GM18858 (cell line): ENCODE data around the gene FAM13A.
"Not testable (repeated sequence)": the region's sequence is repeated elsewhere in the genome, so short reads cannot be mapped to it uniquely, and the experiment has no call there.

Experiments used
- ATAC-seq: cut with Tn5 transposase; IDR thresholded peaks from one replicate; pipeline ENCODE4 v1.9.1; 2021; ENCODE audit not compliant: unreplicated experiment

The FAM13A gene

DNA sequence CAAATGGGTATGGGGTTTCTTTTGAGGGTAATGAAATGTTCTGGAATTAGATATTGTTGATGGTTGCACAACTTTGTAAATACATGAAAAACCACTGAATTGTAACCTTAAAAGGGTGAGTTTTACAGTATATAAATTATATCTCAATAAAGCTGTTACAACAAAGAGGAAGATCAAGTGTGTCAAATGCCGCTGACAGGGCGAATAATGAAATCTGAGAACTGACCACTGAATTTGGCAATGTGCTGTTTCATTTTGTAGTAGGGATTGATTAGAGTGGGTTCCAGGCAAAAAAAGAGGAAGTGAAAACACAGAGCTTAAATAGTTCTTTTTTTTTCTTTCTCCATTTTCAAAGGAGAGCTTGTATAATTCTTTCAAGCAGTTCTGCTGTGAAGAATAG, 198.2 kb downstream of the FAM13A start:
- ATAC-seq = peak; percentile 96

GRCh38 chr4:88857588-88857987, 199.4 kb downstream of the FAM13A start:
- no peak for ATAC-seq

- no peak for ATAC-seq
These were observed 202.5 kb downstream of the FAM13A start for GRCh38 chr4:88854481-88854880.

DNA sequence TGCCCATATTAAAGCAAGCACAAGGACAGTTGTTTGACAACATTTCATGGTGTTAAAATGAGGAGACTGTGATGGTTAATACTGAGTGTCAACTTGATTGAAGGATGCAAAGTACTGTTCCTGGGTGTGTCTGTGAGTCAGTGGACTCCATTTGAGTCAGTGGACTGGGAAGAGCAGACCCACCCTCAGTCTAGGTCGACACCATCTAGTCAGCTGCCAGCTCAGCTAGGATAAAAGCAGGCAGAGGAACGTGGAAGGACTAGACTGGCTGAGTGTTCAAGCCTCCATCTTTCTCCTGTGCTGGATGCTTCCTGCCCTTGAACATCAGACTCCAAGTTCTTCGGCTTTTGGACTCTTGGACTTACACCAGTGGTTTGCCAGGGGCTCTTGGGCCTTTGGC, 203.4 kb downstream of the FAM13A start:
- not testable (repeated sequence) for ATAC-seq

GRCh38 chr4:88846206-88846790, 210.7 kb downstream of the FAM13A start:
- ATAC-seq = no peak

- no peak for ATAC-seq
These were observed 213.8 kb downstream of the FAM13A start for GRCh38 chr4:88843067-88843685.

GRCh38 chr4:88841635-88842034, 215.3 kb downstream of the FAM13A start:
- no peak for ATAC-seq

DNA sequence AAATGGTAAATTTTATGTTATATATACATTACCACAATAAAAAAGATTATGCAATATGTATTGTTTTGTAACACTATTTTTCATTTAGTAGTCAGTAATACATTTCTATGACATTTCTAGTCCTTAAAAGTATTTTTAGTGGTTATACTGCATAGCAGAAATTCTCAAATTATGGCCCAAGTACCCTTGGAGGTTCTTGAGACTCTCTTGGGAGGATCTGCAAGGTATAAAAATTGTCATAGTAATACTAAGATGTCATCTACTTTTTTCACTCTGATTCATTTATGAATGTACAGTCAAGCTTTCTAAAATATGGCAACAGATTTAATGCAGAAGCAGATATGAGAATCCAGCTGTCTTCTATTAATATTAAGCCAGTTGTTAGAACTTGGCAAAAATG, 220.8 kb downstream of the FAM13A start:
- ATAC-seq = no peak

DNA sequence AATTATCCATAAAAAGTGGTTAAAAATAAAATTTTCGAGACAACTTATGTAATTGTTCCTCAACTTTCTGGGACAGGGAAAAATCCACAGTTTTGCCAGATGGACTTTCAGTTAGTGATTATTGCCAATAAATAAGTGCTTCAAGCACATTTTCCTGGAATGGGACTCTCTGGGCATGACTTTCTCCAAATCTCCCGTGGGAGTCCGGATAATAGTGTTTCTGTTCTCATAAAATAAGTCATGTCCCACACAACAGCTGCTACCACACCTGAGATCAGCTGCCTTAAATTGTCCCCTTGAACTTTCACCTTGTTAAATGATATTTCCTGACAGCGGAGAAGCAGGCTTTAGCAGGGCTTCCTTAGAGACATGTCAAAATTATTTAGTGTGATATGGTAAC, 226.0 kb downstream of the FAM13A start:
- no peak for ATAC-seq

GRCh38 chr4:88830598-88830997, 226.4 kb downstream of the FAM13A start:
- ATAC-seq = no peak

DNA sequence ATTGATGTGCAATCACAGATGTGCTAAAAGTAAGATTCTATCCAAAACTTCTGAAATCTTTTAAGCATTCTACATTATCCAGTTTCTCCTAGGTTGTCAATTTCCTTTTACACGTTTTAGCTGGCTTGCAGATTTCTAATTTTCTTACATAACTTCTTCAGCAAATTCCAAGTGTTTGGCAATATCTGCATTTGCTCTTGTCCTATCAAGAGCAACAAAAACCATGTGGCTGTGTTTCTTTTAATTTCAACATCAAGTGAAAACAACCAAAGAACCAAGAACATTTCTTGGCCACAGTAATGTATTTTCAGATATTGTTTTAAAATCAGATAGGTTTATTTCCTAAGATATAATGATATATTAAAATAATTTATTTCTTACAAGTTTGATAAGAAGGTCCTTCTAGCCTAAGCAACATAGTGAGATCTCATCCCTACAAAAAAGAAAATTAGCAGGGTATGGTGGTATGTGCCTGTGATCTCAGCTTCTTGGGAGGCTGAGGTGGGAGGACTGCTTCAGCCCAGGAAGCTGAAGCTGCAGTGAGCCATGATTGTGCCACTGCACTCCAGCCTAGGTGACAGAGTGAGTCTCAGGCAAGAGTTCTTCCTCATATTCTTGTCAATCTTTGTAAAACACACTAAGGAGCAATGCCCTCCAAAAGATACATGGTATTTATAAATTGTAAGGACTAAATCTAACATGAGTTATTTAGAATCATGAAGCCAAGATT, 228.0 kb downstream of the FAM13A start:
- no peak for ATAC-seq

DNA sequence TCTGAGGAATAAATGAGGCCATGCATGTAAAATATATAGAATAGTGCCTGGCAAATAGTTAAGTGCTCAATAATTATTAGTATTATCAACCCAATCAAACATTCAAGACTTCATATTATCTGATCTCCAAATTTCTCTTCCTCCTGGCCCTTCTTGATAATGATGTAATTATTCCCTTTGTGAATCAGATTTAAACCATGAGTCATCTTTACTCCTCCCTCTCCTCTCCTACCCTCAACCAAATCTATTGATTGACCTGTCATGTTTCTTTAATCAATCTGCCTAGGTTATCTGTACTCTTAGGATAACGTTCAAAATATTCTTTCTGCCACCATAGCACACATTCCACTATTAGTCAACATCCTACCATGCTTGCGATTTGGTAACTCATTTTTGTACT, 229.5 kb downstream of the FAM13A start:
- no peak for ATAC-seq

DNA sequence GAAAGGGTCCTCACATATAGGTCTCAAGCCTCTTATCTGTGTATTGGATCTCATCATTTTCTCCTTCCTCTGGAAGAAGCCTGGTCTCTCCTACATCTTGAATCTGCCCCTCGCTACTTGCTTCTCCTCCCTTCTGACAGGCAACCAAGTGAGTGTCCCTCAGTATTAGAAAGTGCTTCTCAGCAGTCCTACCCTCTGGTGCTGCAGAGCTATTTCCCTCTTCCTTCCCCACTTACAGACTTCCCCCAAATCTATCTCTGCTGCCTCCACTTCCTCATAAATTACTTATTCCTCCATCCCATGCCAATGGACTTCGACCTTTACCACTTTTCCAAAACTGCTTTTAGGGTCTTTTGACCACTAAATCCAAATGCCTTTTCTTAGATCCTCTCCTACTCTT, 230.2 kb downstream of the FAM13A start:
- no peak for ATAC-seq

DNA sequence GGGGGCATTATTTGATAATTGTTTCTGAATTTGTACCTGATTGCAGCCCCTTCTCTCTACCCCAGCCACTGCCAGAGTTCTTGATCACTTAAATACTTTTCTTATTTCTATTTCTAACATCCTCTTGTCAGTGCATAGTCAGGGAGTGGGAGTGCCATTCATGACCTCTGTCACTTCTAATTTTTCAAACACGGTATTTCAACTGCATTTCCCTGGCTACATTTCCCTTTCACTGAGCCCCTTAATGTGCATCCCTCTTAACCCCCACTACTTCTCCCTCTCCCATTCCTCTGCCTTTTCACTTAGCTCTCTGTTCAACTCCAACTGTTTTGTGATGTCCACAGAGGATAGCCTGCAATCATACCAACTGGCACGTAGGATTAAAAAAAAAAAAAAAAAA, 231.1 kb downstream of the FAM13A start:
- no peak for ATAC-seq

DNA sequence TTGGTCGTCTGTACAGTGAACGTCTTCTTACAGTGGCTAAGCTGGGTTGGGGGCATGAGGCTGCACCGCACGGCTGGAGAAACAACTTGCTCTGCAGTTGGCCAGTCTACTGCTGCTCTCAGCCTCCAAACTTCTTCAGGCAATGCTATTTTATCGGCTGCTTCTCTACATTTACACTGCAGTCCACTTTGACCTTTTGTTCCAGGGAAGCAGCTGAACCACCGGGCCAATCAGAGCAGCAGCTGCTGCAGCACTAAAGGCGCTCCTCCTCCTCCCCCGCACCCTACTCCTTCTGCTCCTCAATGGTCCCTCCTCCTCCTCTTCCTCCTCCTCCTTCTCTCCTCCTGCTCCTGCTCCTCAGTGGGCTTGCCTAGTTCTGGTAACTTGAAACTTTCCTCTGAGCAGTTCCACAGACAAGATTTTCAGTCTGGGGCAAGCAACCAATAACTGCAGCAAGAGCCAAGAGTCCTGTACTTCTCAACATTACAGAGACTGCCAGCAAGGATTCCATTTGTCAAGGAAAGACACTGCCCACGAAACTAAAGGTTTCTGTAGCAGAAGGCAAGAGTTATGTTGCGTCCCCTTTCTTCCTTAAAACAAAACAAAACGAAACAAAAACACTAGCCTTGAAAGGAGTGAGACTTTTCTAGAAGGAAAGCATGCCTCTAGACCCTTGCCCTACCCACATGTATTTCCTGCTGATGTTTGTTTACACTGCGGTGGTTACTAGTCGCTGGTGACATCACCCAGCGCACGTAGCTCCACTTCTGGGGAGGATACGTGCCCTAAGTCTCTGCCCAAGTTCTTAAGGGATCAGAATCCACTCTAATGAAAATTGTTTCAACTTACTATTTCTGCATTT, 233.7 kb downstream of the FAM13A start:
- ATAC-seq = peak; percentile 95

DNA sequence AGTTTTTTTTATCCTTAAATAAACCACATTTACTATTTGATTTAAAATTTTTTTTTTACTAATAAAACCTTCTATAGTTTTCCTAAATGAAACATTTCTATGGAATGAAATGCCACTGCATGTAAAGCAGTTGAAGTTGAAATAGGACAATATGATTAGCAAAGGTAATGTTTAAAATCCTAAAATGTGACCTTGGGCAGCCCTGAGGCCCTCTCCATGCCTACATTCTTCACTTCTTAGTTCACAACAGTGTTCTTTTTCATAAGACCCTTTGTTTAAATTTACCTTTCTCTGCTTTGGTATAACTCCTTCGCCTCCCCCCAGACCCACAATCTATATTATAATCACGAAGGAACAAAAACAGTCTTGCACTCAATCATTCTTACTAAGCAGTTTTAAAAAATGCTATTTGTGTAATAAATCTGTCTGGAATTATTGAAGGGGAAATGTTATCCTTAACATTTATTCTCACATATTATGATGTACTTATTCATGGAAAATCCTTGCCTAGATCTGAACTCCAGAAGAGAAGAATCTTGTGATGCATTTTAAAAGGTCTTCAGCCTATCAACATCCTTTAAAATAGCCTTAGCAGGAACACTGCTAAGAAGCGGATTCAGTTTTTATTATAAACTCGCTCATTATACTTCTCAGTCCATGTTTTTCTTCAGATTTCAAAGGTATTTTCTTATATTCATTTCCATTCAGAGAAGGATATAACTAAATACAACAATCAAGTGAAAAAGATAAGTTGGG, 234.8 kb downstream of the FAM13A start:
- no peak for ATAC-seq

DNA sequence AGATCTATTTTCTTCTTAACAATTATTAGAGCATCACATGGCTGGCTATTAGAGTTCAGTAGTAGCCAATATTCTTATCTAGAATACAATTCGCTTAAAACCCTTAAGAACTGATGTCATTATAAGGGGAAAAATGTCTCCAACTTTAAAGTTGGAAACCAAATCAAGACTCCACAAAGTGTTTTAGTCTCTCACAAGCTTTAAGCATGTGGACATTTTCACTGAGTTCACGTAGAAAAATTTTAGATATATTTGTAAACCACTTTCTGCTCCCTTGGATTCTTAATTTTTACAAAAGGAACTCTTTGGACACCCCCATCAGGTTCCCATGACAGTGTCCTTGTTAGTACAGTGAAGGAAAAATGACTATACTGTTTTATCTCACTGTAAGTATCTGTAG, 235.5 kb downstream of the FAM13A start:
- no peak for ATAC-seq

GRCh38 chr4:88820698-88821415, 236.1 kb downstream of the FAM13A start:
- ATAC-seq = no peak

GRCh38 chr4:88819818-88820697, 236.9 kb downstream of the FAM13A start:
- no peak for ATAC-seq
